ENCODE results near the gene GJD3. TPM values are rescaled to one million over a fixed set of nuclear protein-coding genes. Genes with fewer than 3 reads are reported as not detected.
"Not testable (repeated sequence)": the region's sequence is repeated elsewhere in the genome, so short reads cannot be mapped to it uniquely, and the experiment has no call there.

The GJD3 gene
- total and polyA plus RNA-seq, 2 of the 4 experiments (the other 2 are of a cell fraction) = 0.10 TPM; not detected in 1

DNA sequence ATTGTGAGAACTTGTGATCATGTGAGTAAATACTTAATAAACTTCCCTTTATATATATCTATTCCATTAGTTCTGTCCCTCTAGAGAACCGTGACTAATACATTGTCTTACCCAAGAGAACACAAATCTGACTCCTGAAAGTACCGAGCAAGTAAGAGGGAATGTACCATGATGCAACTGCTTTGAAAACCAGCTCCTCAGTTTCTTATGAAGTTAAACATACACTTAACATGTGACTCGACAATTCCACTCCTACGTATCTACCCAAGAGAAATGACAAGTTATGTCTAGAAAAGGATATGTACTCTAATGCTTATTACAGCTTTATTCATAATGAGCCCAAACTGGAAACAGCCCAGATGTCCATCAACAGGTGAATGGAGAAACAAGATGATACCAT, 8.8 kb upstream of the GJD3 start:
- no CpG with 5 or more reads among the region's 4 CpGs for WGBS, 2 experiments (ENCODE audit: extremely low coverage in 2 of 2, insufficient read length in 1 of 2)
- TF ChIP-seq RFX5 (IDR thresholded peaks at IDR 0.05; ENCODE audit: low read depth, low read length) (no peak), MAZ (IDR thresholded peaks at IDR 0.05; ENCODE audit: borderline replicate concordance, low read depth, low read length) (no peak), MAFK (IDR thresholded peaks at IDR 0.05; ENCODE audit: low read depth, low read length) (no peak), CEBPB (IDR thresholded peaks at IDR 0.05; ENCODE audit: low read depth, low read length) (peak; percentile 90)
- TF ChIP-seq, protein P1, sequence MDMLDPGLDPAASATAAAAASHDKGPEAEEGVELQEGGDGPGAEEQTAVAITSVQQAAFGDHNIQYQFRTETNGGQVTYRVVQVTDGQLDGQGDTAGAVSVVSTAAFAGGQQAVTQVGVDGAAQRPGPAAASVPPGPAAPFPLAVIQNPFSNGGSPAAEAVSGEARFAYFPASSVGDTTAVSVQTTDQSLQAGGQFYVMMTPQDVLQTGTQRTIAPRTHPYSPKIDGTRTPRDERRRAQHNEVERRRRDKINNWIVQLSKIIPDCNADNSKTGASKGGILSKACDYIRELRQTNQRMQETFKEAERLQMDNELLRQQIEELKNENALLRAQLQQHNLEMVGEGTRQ (IDR thresholded peaks at IDR 0.05; ENCODE audit: low read depth, low read length) = no peak
- H3K9ac ChIP-seq (ENCODE audit: low read depth, low read length) = no peak overlapping the region
- no peak overlapping the region for H4K91ac ChIP-seq (ENCODE audit: insufficient read depth, low read depth, low read length)
- H3K9me1 ChIP-seq (ENCODE audit: insufficient read depth, low read length) = no peaks in the 10 kb centered on the region
- in situ Hi-C loops (cut with MboI; ENCODE audit: low sequenced_read_pairs) = loop anchor here (25.0 kb wide), 2 partner anchors 414 to 1289 kb away; partner anchors contain the start of genes KRT27 and KRT28
- no peak overlapping the region for H2BK20ac ChIP-seq (ENCODE audit: low read depth, low read length)
- no peak overlapping the region for H3K23ac ChIP-seq (ENCODE audit: low read depth, low read length)
- H3K36me3 ChIP-seq (ENCODE audit: control insufficient read depth, insufficient read depth, low read length) = no peaks in the 10 kb centered on the region
- no peak overlapping the region for H2BK15ac ChIP-seq (ENCODE audit: low read depth, low read length)
- H2AFZ ChIP-seq (replicated peaks; ENCODE audit: low read length, poor library complexity) = no peak overlapping the region
- ATAC-seq (ENCODE audit: low read depth) (peak; percentile 60), DNase-seq (peak; percentile 83)
- no peak overlapping the region for H2AK5ac ChIP-seq (ENCODE audit: low read depth, low read length)
- H4K8ac ChIP-seq (ENCODE audit: low read depth in 2 of 2, low read length in 2 of 2) = no peak overlapping the region
- H3K4me1 ChIP-seq (ENCODE audit: control insufficient read depth, insufficient read depth, low read length) = no peaks in the 10 kb centered on the region
- H3K4me2 ChIP-seq (ENCODE audit: low read depth, low read length) = no peak overlapping the region
- no peaks in the 10 kb centered on the region for H3K27me3 ChIP-seq (ENCODE audit: control insufficient read depth, insufficient read depth, low read length)
- CTCF ChIA-PET = no interaction called here
- H3K56ac ChIP-seq (ENCODE audit: extremely low read depth, insufficient read depth, low read length) = no peak overlapping the region
- no TSS peak for BruUV-seq (replicated peaks)
- no peaks in the 10 kb centered on the region for H4K20me1 ChIP-seq (ENCODE audit: insufficient read depth, low read length)
- no peak overlapping the region for H3K4me3 ChIP-seq (ENCODE audit: insufficient read depth, low read depth, low read length)
- no peak overlapping the region for H2BK120ac ChIP-seq (ENCODE audit: low read depth, low read length)
- H2BK5ac ChIP-seq (ENCODE audit: low read depth, low read length, poor library complexity, severe bottlenecking) = no peak overlapping the region
- no peak overlapping the region for H4K5ac ChIP-seq (ENCODE audit: low read depth, low read length)
- 0 out of 2 replicates have a peak, but pooled peaks cover 2% of the 10 kb centered on the region for H3K9me3 ChIP-seq (ENCODE audit: control insufficient read depth, insufficient read depth, low read length)
- H3K14ac ChIP-seq (replicated peaks; ENCODE audit: low read depth, low read length) = no peak overlapping the region
- no peak overlapping the region for H3K27ac ChIP-seq (ENCODE audit: insufficient read depth, low read length)
- no peak overlapping the region for H3K4ac ChIP-seq (ENCODE audit: low read depth, low read length)
- POLR2A ChIA-PET (ENCODE audit: unreplicated experiment) = no interaction called here
- intact Hi-C loops (cut with micrococcal nuclease) = no loop called here
- H2AK9ac ChIP-seq (replicated peaks; ENCODE audit: low read depth, low read length, poor library complexity) = no peak overlapping the region
- dilution Hi-C loops (cut with HindIII; ENCODE audit: low sequenced_read_pairs, unreplicated experiment) = no loop called here
- H3K18ac ChIP-seq (ENCODE audit: low read depth, low read length) = no peak overlapping the region
- H3K79me1 ChIP-seq (ENCODE audit: low read depth in 1 of 2, low read length in 2 of 2) = no peaks in the 10 kb centered on the region

DNA sequence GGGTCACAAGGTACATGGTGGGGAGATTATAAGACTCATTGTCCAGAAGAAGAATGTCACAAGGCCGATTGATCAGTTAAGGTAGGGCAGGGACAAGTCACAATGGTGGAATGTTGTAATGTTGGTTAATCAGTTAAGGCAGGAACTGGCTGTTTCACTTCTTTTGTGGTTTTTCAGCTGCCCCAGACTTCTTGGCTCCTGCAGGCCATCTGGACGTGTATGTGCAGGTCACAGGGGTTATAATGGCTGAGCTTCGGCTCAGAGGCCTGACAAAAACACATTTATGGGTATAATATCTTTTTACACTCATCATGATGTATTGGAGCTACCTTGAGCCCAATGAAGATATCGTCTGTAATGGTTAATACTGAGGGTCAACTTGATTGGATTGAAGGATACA, 8.1 kb upstream of the GJD3 start:
- H3K14ac ChIP-seq (replicated peaks; ENCODE audit: low read depth, low read length); CTCF ChIA-PET; dilution Hi-C loops (cut with HindIII; ENCODE audit: low sequenced_read_pairs, unreplicated experiment); H2AK5ac ChIP-seq (ENCODE audit: low read depth, low read length); H2AK9ac ChIP-seq (replicated peaks; ENCODE audit: low read depth, low read length, poor library complexity); DNase-seq; H3K4ac ChIP-seq (ENCODE audit: low read depth, low read length); H4K20me1 ChIP-seq (ENCODE audit: insufficient read depth, low read length); H3K9me1 ChIP-seq (ENCODE audit: insufficient read depth, low read length); H2AFZ ChIP-seq (replicated peaks; ENCODE audit: low read length, poor library complexity); H4K8ac ChIP-seq (ENCODE audit: low read depth in 2 of 2, low read length in 2 of 2); H3K27me3 ChIP-seq (ENCODE audit: control insufficient read depth, insufficient read depth, low read length); H2BK20ac ChIP-seq (ENCODE audit: low read depth, low read length); H3K9me3 ChIP-seq (ENCODE audit: control insufficient read depth, insufficient read depth, low read length); BruUV-seq (replicated peaks); H3K4me2 ChIP-seq (ENCODE audit: low read depth, low read length); H3K18ac ChIP-seq (ENCODE audit: low read depth, low read length); ATAC-seq (ENCODE audit: low read depth); POLR2A ChIA-PET (ENCODE audit: unreplicated experiment); H3K36me3 ChIP-seq (ENCODE audit: control insufficient read depth, insufficient read depth, low read length); H4K91ac ChIP-seq (ENCODE audit: insufficient read depth, low read depth, low read length); intact Hi-C loops (cut with micrococcal nuclease); H3K9ac ChIP-seq (ENCODE audit: low read depth, low read length); H2BK15ac ChIP-seq (ENCODE audit: low read depth, low read length); H3K27ac ChIP-seq (ENCODE audit: insufficient read depth, low read length); H3K56ac ChIP-seq (ENCODE audit: extremely low read depth, insufficient read depth, low read length); H2BK5ac ChIP-seq (ENCODE audit: low read depth, low read length, poor library complexity, severe bottlenecking); H3K4me3 ChIP-seq (ENCODE audit: insufficient read depth, low read depth, low read length); H3K79me1 ChIP-seq (ENCODE audit: low read depth in 1 of 2, low read length in 2 of 2); H2BK120ac ChIP-seq (ENCODE audit: low read depth, low read length); H3K23ac ChIP-seq (ENCODE audit: low read depth, low read length); H3K4me1 ChIP-seq (ENCODE audit: control insufficient read depth, insufficient read depth, low read length); H4K5ac ChIP-seq (ENCODE audit: low read depth, low read length): not testable (repeated sequence)
- in situ Hi-C loops (cut with MboI; ENCODE audit: low sequenced_read_pairs) = loop anchor here (25.0 kb wide), 2 partner anchors 415 to 1290 kb away; partner anchors contain the start of genes KRT27 and KRT28
- WGBS, 2 experiments (ENCODE audit: extremely low coverage in 2 of 2, insufficient read length in 1 of 2) = 60% methylated on average over 1 of the region's 4 CpGs; no CpG with 5 or more reads in 1 of the 2 experiments
